GM10266 (cell line): ENCODE results near the gene TRAF3.
"Not testable (repeated sequence)": the region's sequence is repeated elsewhere in the genome, so short reads cannot be mapped to it uniquely, and the experiment has no call there.

Experiments
- DNase-seq: peaks from one replicate; pipeline ENCODE4 v3.0.0; 2012; ENCODE audit errors: extremely low spot score
- CTCF ChIP-seq: IDR thresholded peaks from 2 replicates; pipeline ENCODE4 v1.5.1; 2012; ENCODE audit warnings: mild to moderate bottlenecking, low read depth; ENCODE audit not compliant: control insufficient read depth, insufficient read depth; ENCODE audit errors: missing control alignments

Gene TRAF3

DNA sequence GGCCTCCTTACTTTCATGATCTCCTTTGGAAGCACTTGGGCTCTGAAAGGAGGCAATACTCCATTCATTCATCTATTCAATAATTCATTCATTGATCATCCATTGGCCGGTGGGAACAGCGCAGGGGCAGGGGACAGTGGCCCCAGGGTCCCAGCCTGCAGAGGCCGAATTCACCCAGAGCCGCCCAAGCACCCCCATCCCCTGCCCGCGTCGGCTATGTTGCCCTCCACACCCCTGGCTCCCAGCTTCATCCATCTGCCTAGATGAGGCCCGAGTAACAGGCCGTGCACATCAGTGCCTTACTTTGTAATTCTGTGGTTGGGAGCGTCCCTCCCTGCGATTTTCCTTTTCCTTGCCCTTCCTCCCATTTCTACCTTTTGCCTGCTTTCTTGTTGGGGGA lies 148.4 kb downstream of the TRAF3 start:
- no peak for TF ChIP-seq CTCF
- DNase-seq: no peak

DNA sequence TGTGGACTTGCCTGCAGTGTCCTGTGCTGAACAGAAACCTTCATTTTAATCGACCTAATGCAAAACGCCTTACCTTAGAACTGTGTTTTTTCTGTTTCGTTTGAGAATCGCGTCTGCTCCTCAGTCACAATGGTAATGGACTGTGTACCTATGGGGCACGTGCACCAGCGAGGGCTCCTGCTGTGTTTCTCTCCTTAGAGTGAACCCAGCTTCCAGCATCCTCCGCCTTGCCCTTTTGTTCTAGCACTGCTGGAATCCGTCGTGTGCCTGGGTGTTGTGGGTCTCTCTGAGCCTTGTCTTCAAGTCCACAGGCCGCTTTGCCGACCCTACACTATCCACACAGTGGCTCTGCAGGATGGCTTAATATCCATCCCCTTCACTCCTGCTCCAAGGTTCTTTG lies 148.9 kb downstream of the TRAF3 start:
- no peak for DNase-seq
- TF ChIP-seq CTCF: no peak

DNA sequence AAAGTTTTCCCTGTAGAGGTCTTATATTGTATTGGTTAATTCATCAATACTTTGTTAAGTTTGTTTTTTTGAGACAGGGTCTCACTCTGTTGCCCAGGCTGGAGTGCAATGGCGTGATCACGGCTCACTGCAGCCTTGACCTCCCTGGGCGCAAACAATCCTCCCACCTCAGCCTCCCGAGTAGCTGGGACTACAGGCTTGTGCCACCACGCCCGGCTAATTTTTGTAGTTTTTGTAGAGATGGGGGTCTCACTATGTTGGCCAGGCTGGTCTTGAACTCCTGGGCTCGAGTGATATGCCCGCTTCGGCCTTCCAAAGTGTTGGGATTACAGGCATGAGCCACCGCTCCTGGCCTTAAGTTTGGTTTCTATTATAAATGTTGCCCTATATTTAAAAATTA lies 149.6 kb downstream of the TRAF3 start:
- not testable (repeated sequence) for DNase-seq

GRCh38 chr14:102927346-102927877 lies 150.2 kb downstream of the TRAF3 start:
- DNase-seq: no peak
- TF ChIP-seq CTCF: no peak

DNA sequence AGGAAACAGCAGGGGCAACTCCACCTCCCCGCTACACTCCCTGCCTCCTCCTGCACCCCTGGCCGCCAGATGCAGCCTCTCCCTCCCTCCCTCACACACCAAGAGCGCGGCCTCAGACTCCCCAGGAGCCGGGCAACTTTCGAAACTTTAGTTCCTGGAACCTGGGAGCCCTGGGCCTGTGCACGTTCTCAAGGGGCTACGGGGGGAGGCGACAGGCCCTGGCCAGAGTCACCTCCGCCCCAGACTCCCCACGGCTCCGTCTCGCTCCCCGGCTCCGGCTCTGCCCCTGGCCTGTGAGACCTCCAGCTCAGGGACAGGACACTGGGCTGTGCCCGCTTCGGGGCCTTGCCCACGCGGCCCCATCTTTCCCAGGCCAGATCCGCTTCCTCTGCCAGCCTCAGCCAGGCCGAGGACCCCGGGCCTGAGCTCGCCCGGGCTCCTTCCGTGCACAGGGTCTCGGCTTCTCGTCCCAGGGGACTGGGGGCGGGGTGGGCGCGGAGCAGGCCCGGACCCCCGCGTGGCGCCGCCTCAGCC lies 150.7 kb downstream of the TRAF3 start:
- DNase-seq: no peak
- no peak for TF ChIP-seq CTCF

GRCh38 chr14:102928412-102929240 lies 151.4 kb downstream of the TRAF3 start:
- TF ChIP-seq CTCF: no peak
- DNase-seq: peak; percentile 93

GRCh38 chr14:102929241-102930137 lies 152.2 kb downstream of the TRAF3 start:
- TF ChIP-seq CTCF: no peak
- no peak for DNase-seq
